HG02642 (cell line): ENCODE measurements around the gene SMAD1.

Experiments
- ATAC-seq: cut with Tn5 transposase; IDR thresholded peaks from one replicate; pipeline ENCODE4 v1.9.1; 2021; ENCODE audit warnings: mild to moderate bottlenecking; ENCODE audit not compliant: unreplicated experiment, poor library complexity

The SMAD1 gene

DNA sequence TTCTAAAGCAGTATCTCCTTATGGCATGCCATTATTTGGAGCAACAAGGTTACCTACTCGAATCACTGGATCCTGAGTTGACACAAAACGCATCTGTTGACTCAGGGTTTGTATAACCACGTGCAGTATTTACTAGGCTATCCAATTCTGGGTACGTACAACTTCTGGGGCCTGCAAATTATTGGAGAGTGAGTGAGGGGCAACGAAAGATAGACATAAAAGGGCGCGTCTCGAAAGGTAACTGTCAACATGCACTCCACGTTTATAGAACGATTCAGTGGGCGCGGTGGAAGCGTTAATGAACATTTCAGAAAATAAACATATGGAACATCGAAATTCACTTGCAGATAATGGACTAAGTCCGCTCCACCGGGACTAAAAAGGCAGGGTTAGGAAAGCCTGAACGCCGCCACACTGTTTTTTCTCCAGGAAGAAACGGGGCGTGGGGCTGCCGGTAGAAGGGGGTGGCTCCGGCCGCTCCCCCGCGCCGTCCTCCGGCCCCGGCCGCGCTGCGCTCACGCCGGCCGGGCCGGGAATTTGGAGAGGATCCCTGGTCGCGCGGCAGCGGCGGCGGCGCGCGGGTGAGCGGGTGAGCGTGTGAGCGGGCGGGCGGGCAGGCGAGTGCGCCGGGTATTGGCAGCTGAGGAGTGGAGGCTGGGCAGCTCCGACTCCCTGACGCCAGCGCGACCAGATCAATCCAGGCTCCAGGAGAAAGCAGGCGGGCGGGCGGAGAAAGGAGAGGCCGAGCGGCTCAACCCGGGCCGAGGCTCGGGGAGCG, at the start of gene SMAD1:
Gene SMAD1, plus strand, starts transcription at position 690 of the 778 bp plus-strand sequence. CDS start 32,761 bp downstream, outside the sequence.
- ATAC-seq, result peak; percentile 60

DNA sequence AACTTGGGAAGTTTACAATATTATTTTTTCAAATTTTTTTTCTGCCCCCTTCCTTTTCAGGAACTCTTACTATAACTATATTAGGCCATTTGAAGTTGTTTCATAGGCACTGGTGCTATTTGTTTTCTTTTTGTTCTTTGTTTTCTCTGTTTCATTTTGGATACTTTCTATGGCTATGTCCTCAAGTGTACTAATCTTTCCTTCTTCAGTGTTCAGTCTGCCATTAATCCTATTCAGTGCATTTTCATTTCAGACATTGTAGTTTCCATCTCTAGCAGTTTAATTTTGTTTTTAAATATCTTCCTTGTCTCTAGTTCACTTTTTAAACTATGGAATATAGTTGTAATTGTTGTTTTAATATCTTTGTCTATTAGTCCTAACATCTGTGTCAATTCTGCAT, 48.0 kb upstream of the SMAD1 start:
- no peak for ATAC-seq

DNA sequence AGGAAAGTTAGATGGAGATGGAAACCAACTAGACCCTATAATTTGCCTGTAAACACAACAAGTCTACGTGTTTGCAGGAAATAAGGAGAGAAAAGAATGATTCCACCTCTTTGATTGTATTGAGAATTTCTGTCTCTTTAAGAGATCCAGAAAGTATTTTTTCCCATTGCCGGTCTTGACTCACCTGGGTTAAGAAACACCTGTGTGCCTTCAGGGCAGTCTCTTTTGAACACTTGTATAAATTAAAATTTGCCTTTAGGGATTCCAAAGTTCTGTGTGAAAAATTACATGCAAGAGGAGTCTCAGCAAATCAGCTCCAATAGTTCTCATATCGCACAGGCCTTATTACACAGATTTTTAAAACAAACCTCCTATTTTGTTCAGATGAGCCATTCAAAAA, 46.0 kb upstream of the SMAD1 start:
- no peak for ATAC-seq

DNA sequence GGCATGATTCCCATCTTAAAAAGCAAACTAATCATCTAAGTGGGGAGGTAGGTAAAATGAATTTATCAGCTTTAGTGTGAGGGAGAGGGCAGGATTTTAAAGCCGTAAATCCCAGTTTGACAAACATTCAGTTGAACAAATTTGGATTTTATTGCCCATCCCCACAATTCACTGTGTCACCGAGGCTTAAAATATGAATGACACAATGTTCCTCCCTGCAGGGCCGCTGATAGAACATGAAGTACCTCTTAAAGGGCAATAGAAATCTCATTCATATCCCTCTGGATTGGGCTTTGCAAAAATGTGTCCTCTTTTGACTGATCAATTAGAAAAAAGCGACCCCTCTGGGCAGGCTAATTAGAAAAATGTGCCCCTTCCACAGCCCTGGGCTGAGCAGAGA, 45.5 kb upstream of the SMAD1 start:
- ATAC-seq, result no peak

DNA sequence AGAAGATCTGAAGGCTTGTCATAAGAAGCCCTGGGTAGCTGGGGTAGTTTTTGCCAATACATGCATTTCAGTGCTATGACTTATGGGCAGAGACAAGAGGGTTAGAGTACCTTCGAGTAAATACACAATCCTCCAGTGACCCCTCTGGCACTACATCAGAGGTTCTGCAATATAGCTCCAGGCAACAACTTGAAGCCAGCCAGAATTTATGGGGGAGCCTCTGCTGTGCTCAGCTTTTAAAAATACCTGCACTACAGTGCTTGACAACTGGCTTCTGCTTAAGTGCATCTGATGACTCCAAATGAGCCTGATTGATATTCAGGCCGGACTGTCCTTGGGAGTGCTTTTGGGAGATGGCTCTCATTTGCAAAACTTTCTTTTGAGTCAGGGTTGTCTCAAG, 44.9 kb upstream of the SMAD1 start:
- ATAC-seq, result no peak

DNA sequence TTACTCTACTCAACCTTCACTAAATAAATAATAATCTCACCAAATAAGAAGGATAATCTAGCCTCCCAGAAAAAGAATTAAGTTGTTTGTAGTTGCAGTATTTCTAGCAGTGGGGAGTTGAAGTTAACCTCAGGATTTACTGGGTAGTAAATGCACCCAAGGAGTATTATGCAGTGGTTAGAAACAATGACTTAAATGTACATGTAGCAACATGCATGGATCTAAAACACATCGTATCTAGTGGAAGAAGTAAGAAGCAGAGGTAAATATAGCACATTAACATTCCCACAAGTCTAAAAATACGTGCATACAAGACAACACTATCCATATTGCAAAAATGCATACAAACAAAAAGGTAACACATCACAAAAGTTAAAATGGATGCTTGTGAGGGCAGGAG, 44.2 kb upstream of the SMAD1 start:
- ATAC-seq, result no peak

DNA sequence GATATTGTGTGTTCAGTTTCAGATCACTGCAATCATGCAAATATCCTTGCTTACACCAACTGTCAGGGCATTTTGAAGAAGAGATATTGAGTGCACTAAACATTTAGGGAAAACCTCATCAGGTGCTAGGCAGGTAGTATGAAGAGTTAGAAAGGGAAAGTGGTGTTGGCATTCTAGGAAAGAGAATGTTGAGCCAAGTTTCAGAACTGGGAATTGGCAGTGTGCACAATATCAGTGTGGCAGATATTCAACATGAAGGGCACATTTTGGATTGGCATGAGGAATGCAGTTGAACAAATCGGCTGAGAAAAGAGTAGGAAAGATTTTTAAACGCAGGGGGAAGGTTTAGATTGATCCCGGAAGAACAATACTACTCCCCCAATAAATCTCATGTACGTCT, 43.4 kb upstream of the SMAD1 start:
- ATAC-seq, result no peak

DNA sequence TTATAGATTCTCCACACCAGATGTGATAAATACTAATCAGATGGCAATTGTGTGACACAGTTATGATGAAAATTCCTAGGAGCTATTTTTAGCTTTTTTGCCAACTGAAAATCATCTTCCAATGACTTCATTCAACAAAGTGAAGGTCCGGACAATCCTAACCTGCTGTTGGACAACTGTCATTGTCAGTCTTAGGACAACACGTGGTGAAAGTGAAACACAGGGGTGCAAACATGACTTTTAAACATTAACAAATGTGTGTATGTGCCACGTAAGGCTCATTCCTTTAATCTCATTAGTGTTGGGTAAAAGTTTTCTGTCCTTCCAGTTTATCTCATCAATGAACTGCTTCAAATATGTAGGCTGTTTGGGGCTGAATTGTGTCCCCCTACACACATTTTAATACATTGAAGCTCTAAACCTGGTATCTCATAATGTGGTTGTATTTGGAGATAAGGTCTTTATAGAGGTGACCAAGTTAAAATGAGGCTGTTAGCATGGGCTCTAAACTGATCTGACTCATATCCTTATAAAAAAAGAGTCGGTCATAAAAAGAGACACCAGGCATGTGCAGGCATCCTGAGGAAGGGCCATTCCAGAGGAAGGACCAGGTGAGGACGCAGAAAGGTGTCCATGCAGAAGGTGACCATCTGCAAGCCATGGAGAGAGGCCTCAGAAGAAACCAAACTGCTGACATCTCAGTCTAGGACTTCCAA, 41.2 kb upstream of the SMAD1 start:
- ATAC-seq, result no peak

DNA sequence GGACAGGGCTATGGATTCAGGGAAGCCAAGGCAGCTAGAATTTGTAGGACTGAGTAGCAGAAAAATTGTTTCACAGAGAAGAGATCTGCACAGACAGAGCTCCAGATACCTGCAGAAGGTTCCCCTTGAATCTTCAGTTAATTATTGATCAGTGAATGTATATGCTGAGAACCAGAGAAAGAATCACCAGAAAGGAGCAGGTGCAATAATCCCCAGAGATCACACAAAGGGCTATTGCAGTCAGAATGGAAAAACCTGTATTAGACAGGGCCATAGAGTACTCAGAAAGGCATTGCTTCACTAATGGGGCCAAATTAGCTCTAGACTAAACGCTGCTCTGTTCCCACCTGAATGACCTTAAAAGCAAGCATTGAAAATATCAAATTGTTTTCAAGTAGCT, 35.5 kb upstream of the SMAD1 start:
- ATAC-seq, result peak; percentile 96

DNA sequence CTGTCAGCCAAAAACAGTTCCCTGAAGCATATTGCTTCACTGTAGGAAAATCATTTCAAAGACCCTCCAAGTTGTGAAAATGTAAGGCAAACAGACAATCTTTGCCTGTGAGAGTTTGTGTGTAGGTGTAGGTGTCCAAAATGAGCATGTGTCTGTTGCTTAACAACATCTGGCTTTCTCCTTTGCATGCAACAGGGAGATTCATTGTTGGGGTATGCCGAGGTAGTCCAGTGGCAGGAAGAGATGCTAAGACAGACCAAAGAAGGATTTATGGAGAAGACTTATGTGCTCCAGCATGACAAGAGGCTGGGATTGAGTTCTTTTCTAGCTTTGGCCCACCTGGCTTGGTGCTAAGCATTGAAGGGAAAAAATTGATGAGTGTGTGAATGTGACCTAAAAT, 29.8 kb upstream of the SMAD1 start:
- no peak for ATAC-seq

DNA sequence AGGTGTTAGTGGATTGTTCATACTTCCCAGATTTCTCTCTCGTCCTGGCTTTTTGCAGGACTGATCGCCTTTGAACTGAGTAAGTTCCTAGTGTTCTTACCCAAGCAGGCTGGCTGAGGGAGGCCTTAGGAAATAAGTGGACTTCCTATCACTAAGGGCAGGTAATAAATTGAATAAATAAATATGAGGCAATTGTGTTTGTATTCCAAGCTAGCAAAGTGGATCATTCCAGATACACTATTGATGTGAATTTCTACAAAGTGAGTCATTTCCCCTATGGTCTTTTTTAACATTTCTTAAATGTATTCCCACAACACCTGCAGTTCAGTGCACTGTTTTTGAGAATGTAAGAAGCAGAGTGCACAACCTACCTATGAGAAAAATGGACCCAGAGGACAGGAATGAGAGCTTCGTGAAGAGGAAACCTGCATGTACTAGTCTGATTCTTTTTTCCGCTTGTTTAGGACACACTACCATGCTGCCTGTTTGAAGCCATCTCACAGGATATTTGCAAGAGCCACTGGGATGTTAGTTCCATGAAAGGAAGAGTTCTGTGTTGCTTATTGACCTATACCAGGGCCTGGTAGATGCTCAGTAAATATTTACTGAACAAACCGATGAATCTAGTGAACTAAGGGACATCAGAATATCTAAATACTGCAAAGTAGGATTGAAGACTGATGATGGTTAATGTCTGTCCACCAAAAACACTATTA, 29.0 kb upstream of the SMAD1 start:
- no peak for ATAC-seq

DNA sequence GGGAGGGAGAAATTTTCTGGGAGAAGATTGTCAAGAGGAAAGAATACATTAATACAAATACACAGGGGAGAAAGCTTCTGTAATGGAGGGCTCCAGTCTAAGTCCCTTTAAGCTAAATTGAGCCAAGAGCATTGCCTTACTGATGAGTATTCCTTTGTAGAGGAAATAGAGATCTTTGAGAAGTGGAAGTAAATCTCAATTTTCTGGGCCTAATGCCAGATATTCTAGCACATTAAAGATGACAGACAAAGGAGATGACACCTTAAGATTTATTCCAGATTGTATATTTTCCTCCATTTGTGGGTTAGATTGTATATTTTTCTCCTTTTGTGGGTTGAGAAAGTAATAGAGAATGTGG, 28.5 kb upstream of the SMAD1 start:
- no peak for ATAC-seq

DNA sequence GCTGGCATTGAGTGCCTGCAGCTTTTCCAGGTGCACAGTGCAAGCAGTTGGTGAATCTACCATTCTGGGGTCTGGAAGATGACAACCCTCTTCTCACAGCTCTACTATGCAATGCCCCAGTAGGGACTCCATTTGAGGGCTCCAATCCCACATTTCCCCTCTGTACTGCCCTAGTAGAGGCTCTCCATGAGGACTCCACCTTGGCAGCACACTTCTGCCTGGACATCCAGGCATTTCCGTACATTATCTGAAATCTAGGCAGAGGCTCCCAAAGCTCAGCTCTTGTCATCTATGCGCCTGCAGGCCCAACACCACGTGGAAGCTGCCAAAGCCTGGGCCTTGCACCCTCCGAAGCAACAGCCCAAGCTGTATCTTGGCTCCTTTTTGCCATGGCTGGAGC, 8.4 kb upstream of the SMAD1 start:
- ATAC-seq, result no peak

DNA sequence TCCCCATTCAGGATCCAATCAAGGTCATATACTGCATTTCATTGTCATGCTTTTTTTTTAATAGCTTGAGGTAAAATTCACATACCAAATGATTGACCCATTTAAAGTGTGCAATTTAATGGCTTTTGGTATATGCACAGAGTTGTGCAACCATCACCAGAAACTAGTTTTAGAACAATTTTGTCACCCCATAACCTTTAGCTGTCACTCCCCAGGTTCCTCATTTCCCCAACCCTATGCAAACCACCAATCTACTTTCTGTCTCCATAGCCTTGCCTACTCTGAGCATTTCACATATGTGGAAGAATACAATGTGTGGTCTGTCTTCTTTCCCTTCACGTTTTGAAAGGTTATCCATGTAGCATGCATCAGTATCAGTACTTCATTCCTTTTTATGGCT, 1.4 kb upstream of the SMAD1 start:
- no peak for ATAC-seq

DNA sequence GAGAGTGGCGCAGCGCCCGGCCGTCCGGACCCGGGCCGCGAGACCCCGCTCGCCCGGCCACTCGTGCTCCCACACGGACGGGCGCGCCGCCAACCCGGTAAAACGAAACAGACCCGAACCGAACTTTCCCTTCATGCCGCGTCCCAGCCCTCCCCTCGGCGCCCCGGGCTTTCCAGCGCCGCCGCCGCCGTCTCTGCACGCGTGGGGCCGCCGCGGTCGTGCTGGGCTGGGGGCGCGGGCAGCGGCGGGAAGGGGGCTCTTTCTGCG, 222 bp downstream of the SMAD1 start:
- no peak for ATAC-seq

DNA sequence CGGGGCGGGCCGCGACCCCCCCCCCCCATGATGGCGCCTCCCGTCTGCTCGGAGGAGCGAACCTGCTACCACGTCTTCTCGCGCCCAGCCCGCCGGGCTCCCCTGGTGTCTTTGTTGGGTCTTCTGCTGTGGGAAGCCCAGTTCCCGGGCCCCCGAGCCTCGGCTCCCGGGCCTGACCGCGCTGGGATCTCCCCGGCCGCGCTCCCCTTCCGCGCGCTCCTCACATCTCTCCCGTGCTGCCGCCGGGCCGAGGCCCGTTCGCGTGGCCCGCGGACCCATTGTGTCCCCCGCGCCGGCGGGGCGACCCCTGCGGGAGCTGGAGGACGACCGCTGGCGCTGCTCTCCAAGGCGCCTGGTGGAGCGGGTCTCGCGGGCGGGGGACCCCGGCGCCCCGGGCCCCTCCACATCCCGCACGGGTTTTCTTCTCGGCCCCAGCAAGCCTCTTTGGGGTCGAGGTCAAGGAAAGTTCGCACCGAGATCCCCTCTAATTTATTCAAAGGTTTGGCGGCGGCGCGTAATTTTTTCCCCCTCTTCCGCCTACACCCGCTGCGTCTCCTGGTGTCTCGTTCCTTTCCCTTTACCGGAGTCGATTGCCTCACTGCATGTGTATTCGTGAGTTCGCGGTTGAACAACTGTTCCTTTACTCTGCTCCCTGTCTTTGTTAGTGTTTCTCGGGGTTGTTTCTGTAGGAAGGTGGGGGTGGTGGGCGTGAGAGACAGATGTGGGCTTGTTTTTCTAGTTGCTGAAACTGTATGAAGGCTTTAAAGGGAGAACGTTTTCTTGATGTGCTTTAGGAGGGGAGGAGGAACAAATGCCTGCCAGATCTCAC, 770 bp downstream of the SMAD1 start:
- ATAC-seq, result peak; percentile 42

DNA sequence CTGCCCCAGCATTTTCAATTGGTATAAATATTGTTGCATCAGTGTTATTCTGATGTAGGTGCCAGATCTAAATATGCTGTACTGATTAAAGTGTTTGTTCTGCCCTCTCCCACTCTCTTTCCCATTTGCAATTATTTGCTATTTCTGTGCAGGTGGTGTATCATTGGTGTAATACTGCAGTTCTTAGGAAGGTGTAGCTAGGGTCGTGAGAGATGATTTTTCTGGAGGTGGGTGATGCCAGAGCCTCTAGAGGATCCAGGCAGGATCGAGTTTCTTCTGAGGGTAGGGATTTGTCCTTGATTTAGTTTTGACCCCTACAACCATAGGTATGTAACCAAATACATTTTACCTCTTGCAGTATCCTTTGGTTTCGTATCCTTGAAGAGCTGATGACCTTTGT, 1.9 kb downstream of the SMAD1 start:
- no peak for ATAC-seq

DNA sequence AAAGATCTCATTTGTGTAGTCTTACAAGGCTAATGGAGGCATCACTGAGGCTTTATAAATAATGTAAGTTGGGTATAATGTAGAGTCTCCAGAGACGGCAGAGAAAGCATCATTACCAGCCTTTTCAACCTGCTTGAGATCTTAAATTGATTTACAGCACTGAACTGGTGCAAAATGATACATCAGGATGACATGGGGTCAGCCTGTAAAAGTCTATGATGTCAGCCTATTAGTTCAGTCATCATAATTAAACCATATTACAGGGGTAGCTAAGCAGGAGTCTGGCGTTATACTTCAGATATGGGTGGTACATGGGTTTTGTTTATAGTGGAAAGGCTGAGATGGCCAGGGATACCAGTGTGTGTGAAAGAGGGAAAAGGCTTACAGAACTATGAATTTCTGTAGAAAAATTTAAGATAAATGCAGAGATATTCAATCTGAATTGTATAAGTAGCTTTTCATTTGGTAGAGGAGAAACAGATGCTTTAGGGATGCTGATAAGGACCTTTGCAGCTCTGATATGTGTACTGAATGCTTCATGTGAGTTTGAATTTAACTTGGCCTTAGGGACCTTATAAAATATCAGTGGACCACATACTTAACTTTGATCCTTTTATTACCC, 2.7 kb downstream of the SMAD1 start:
- no peak for ATAC-seq

DNA sequence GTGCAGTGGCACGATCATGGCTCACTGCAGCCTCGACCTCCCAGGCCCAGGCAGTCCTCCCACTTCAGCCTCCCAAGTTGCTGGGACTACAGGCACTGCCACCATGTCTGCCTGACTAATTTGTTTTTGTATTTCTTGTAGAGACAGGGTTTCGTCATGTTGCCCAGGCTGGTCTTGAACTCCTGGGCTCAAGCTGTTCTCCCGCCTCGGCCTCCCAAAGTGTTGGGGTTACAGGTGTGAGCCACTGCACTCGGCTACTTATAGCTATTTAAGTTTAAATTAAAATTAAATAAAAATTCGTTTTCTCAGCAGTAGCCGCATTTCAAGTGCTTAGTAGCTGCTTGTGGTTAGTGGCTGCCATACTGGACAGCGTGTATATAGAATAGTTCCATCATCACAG, 3.5 kb downstream of the SMAD1 start:
- ATAC-seq, result no peak

DNA sequence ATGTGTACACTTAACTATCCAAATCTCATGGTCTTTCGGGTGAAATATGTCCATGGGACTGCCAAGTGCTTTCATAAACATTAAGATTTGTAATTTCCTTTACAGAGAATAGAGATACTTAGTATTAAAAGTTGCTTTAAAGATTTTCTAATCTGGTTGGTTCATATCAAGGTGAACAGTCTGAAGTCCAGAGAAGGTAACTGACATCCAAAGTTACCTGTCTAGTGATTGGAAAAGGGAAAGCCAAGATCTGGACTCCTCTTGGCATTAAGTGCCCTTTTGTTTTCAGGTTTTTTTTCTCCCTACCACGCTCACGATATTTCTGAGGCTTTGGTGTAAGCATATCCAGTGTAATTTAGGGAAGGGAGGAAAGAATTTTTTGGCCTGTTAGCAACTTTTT, 5.0 kb downstream of the SMAD1 start:
- no peak for ATAC-seq
